ENCODE data around the gene DMRTA2.

The DMRTA2 gene

GRCh38 chr1:50422946-50423669, at the start of gene DMRTA2:
Gene DMRTA2, minus strand, starts transcription at chr1:50423443. Its CDS starts 1,907 bp downstream, at chr1:50421536.
- no peak for DNase-seq (ENCODE audit: low read depth in 3 of 3)

GRCh38 chr1:50471967-50472366, 48.7 kb upstream of the DMRTA2 start:
- no peak for DNase-seq (ENCODE audit: low read depth in 3 of 3)

- no peak for DNase-seq (ENCODE audit: low read depth in 3 of 3)
Measured at GRCh38 chr1:50462964-50463363, 39.7 kb upstream of the DMRTA2 start.

GRCh38 chr1:50458507-50458906, 35.3 kb upstream of the DMRTA2 start:
- no peak for DNase-seq (ENCODE audit: low read depth in 3 of 3)

- no peak for DNase-seq (ENCODE audit: low read depth in 3 of 3)
Measured at GRCh38 chr1:50454911-50455310, 31.7 kb upstream of the DMRTA2 start.

GRCh38 chr1:50453266-50453665, 30.0 kb upstream of the DMRTA2 start:
- no peak for DNase-seq (ENCODE audit: low read depth in 3 of 3)

GRCh38 chr1:50452700-50453099, 29.5 kb upstream of the DMRTA2 start:
- no peak for DNase-seq (ENCODE audit: low read depth in 3 of 3)

- no peak for DNase-seq (ENCODE audit: low read depth in 3 of 3)
Measured at GRCh38 chr1:50450861-50451653, 27.8 kb upstream of the DMRTA2 start.

GRCh38 chr1:50447961-50448360, 24.7 kb upstream of the DMRTA2 start:
- DNase-seq (ENCODE audit: low read depth in 3 of 3): no peak

GRCh38 chr1:50441183-50441582, 17.9 kb upstream of the DMRTA2 start:
- DNase-seq (ENCODE audit: low read depth in 3 of 3): no peak

- no peak for DNase-seq (ENCODE audit: low read depth in 3 of 3)
Measured at GRCh38 chr1:50438945-50439344, 15.7 kb upstream of the DMRTA2 start.

- no peak for DNase-seq (ENCODE audit: low read depth in 3 of 3)
Measured at GRCh38 chr1:50436489-50436888, 13.2 kb upstream of the DMRTA2 start.

- no peak for DNase-seq (ENCODE audit: low read depth in 3 of 3)
Measured at GRCh38 chr1:50430010-50430405, 6.8 kb upstream of the DMRTA2 start.

- DNase-seq (ENCODE audit: low read depth in 3 of 3): no peak
Measured at GRCh38 chr1:50427818-50428779, 4.9 kb upstream of the DMRTA2 start.

GRCh38 chr1:50427086-50427817, 4.0 kb upstream of the DMRTA2 start:
- DNase-seq (ENCODE audit: low read depth in 3 of 3): no peak

GRCh38 chr1:50426702-50427085, 3.5 kb upstream of the DMRTA2 start:
- DNase-seq (ENCODE audit: low read depth in 3 of 3): no peak

GRCh38 chr1:50426108-50426700, 3.0 kb upstream of the DMRTA2 start:
- DNase-seq (ENCODE audit: low read depth in 3 of 3): no peak

GRCh38 chr1:50425376-50426107, 2.3 kb upstream of the DMRTA2 start:
- no peak for DNase-seq (ENCODE audit: low read depth in 3 of 3)

- DNase-seq (ENCODE audit: low read depth in 3 of 3): no peak
Measured at GRCh38 chr1:50424884-50425375, 1.7 kb upstream of the DMRTA2 start.

All from stimulated activated CD4-positive, alpha-beta T cell treated with anti-CD3 and anti-CD28 coated beads, TNF-alpha, amount 100 ng/mL, for 48 hours (primary cell).